Activated T-cell treated with anti-CD3 and anti-CD28 coated beads, Interleukin-2, amount 50 U/mL, for 4 hours (primary cell): ENCODE data around the gene TIGIT. TPM values are rescaled to one million over a fixed set of nuclear protein-coding genes. Genes with fewer than 3 reads are reported as not detected.
"Not testable (repeated sequence)": the region's sequence is repeated elsewhere in the genome, so short reads cannot be mapped to it uniquely, and the experiment has no call there.

Experiments
- ATAC-seq, 2 donors: fragments of 200-7000 bp; cut with Tn5 transposase; one replicate each; pipeline ENCODE4 v1.10.0; 2021
- DNase-seq: peaks from one replicate; pipeline ENCODE4 v3.0.0-alpha.2; 2020
- H3K27me3 Mint-ChIP-seq: one replicate; pipeline ENCODE4 v1.8.0; 2021; ENCODE audit warnings: low read depth, mixed read lengths
- H3K36me3 Mint-ChIP-seq: one replicate; pipeline ENCODE4 v1.8.0; 2022; ENCODE audit warnings: mixed read lengths; ENCODE audit not compliant: insufficient read depth
- H3K4me1 Mint-ChIP-seq: one replicate; pipeline ENCODE4 v1.8.0; 2021; ENCODE audit warnings: low read depth, mixed read lengths
- H3K4me3 Mint-ChIP-seq: one replicate; pipeline ENCODE4 v1.8.0; 2021; ENCODE audit warnings: mild to moderate bottlenecking, moderate library complexity, mixed read lengths
- H3K9me3 Mint-ChIP-seq: one replicate; pipeline ENCODE4 v1.8.0; 2021; ENCODE audit warnings: mixed read lengths
- total RNA-seq, 3 donors: library from RNA; stranded (reverse); gene quantifications; one replicate each; pipeline ENCODE4 v1.2.1, GENCODE V29; 2021

TIGIT gene
- 10 to 100 TPM; 16.7 to 22.6 (median 20.9) TPM for total RNA-seq

DNA sequence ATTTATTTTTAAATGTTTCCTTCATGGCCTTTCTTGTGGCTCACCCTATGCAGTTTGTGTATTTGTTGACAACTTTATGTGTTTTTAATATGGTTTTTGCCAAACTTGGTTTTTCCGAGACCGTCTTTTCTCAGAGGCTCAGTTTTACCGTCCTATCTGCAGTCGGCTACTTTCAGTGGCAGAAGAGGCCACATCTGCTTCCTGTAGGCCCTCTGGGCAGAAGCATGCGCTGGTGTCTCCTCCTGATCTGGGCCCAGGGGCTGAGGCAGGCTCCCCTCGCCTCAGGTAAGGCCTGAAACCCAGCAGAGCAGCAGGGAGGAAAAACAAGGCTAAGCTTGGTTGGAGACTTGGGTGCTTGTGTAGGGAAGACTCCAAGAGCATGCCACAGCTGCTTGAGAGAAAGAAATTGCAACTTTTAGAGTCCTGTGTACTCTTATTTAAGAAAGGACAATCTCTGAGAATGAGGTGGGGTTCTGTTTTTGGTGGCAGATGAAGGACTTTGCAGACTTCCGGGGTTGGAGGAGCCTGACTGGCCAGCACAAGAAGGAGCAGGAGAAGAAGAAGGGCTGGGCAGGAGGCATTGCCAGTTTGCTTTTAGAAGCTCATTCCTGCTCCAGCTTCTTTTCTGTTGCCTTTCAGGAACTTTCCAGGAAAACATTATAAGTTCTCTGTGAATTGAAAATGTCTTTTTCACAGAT lies at the start of gene TIGIT:
Gene TIGIT (plus strand): TSS at position 191 of the 698 bp plus-strand sequence. CDS start 34 bp downstream, at position 225.
- no peaks in the 10 kb centered on the region for H3K9me3 Mint-ChIP-seq
- DNase-seq (no peak), ATAC-seq (no peak)
- peaks cover 56% of the 10 kb centered on the region for H3K4me1 Mint-ChIP-seq
- H3K36me3 Mint-ChIP-seq: no peaks in the 10 kb centered on the region
- peak within 1 kb of the TSS; percentile 77 for H3K4me3 Mint-ChIP-seq
- no peaks in the 10 kb centered on the region for H3K27me3 Mint-ChIP-seq

DNA sequence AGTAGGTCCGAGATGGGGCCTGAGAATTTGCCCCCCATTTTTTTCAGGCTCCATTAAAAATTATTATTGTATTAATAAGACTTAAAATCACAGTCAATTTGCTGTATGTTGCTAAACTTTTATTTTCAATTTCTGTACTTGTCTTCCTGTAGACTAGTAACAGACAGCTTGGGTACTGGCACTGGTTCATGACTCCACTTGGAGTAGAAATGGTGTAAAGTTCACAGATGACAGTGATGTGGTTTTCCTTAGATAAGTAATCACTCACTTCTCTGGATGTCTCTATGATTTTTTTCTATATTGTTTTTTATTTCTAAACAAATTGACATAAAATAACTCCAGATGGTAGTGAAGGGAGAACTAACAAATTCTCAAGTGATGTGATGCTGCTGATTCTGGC lies 40.9 kb upstream of the TIGIT start:
- H3K4me3 Mint-ChIP-seq: no peak overlapping the region
- no peaks in the 10 kb centered on the region for H3K27me3 Mint-ChIP-seq
- peaks cover 4% of the 10 kb centered on the region for H3K36me3 Mint-ChIP-seq
- H3K9me3 Mint-ChIP-seq: peaks cover 21% of the 10 kb centered on the region
- peaks cover 13% of the 10 kb centered on the region for H3K4me1 Mint-ChIP-seq
- no peak for DNase-seq
- ATAC-seq: no peak

DNA sequence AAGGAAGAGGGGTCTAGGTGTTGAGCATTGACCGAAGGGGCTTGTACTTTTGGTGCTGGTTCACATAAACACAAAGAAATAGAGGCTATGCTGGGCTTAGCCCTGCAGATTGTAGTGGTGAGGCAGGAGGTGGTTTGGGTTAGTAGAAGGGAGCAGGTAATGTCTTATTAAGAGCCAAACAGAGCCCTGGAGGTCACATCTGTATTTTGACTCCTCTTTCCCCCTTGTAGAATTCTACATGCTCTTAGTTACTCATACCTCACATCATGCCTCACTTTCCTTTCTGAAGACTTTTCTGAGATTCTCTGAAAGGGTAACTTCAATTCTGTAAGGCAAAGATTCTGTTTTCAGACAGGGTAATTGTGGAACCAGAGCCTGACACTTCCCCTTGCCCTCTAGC lies 40.3 kb upstream of the TIGIT start:
- H3K9me3 Mint-ChIP-seq: peaks cover 19% of the 10 kb centered on the region
- H3K36me3 Mint-ChIP-seq: peaks cover 4% of the 10 kb centered on the region
- H3K4me1 Mint-ChIP-seq: peaks cover 13% of the 10 kb centered on the region
- peak in 1 of 2 donors; percentile 46 for ATAC-seq
- H3K4me3 Mint-ChIP-seq: no peak overlapping the region
- no peaks in the 10 kb centered on the region for H3K27me3 Mint-ChIP-seq
- DNase-seq: no peak

DNA sequence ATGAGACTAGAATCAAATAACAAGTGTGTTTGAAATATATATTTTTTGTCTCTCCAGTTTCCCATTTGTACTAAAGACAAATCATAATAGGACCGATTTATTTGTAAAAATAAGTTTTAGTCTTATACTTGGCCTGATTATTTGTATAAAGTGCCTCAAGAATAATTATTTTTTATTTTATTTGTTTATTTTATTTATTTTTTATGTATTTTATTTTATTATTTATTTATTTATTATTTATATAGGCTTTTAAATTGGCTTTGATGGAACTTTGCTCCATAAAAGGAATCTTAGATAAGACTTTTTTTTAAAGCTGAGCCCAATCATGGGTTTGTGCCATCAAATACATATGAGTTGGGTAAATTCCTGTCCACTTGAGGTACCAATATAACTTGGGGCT lies 34.3 kb upstream of the TIGIT start:
- DNase-seq (no peak), ATAC-seq (no peak)
- H3K4me3 Mint-ChIP-seq: no peak overlapping the region
- H3K27me3 Mint-ChIP-seq: no peaks in the 10 kb centered on the region
- H3K9me3 Mint-ChIP-seq: peaks cover 11% of the 10 kb centered on the region
- no peaks in the 10 kb centered on the region for H3K36me3 Mint-ChIP-seq
- H3K4me1 Mint-ChIP-seq: no peaks in the 10 kb centered on the region

DNA sequence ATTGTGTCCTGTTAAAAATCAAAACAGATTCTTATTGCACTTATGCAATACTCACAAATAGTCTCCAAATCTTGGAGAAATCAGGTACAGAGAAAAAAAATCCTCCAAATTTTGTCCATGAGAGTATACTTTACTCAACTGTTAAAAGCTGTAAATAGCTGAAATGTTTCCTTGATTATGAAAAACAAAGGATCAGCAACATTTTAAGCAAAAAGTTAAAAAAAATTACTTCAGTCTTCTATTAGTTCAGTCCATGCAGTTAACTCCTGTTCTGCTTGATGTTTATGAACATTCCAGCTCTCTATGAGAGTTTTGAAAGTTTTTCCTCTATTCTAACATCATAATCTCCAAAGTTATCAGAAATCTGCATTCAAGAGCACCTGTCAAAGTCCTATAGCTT lies 33.7 kb upstream of the TIGIT start:
- Mint-ChIP-seq H3K4me3 (no peak overlapping the region), H3K4me1 (no peaks in the 10 kb centered on the region), H3K27me3 (no peaks in the 10 kb centered on the region), H3K36me3 (no peaks in the 10 kb centered on the region), H3K9me3 (peaks cover 11% of the 10 kb centered on the region)
- ATAC-seq (no peak), DNase-seq (no peak)

DNA sequence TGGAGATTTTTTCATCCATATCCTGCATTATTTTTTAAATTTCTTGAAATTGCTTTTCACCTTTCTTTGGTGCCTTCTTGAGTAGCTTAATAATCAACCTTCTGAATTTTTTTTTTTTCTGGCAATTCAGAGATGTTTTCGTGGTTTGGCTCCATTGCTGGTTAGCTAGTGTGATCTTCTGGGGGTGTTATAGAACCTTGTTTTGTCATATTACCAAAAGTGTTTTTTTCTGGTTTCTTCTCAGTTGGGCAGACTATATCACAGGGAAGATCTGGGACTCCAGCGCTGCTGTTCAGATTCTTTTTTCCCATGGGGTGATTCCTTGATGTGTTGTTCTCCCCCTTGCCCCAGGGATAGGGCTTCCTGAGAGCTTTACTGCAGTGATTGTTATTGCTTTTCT lies 23.8 kb upstream of the TIGIT start:
- H3K4me3 Mint-ChIP-seq: no peak overlapping the region
- no peak for DNase-seq
- peaks cover 4% of the 10 kb centered on the region for H3K4me1 Mint-ChIP-seq
- peaks cover 4% of the 10 kb centered on the region for H3K36me3 Mint-ChIP-seq
- no peak for ATAC-seq
- H3K27me3 Mint-ChIP-seq: no peaks in the 10 kb centered on the region
- peaks cover 20% of the 10 kb centered on the region for H3K9me3 Mint-ChIP-seq

DNA sequence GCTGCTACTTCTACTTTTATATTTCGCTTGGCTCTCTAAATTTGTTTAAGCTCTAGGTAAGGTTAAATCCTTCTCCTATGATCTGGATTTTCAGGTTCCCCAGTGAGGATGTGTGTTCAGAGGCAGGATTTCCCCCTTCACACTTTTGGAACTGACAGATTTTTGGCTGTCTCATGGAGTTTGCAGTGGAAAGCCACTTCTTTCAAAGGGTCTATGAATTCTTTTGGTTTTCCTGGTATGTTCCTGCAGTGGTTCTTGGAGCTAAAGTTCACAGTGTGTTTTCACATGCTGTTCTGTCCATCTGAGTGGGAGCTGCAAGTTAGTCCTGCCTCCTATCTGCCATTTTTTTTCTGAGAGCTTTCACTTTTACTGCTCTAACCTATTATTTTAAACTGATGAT lies 21.6 kb upstream of the TIGIT start:
- H3K4me3 Mint-ChIP-seq: no peak overlapping the region
- peaks cover 20% of the 10 kb centered on the region for H3K9me3 Mint-ChIP-seq
- H3K27me3 Mint-ChIP-seq: no peaks in the 10 kb centered on the region
- ATAC-seq: no peak
- peaks cover 5% of the 10 kb centered on the region for H3K4me1 Mint-ChIP-seq
- H3K36me3 Mint-ChIP-seq: peaks cover 4% of the 10 kb centered on the region
- DNase-seq: no peak

DNA sequence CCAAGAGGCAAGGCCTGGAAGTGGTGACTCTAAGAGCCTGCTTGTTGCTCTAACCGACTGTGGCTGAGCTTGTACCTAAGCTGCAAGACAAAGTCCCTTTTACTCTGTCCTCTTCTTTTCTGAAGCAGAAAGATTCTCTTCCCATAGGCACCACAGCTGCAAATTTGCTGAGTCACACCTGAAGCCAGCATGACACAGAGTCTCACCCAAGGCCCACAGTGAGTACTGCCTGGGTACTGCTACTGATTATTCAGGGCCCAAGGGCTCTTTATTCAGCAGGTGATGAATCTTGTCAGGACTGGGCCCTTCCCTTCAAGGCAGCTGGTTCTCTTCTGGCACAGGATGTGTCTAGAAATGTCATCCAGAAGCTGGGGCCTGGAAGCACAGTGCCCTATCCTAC lies 18.9 kb upstream of the TIGIT start:
- peaks cover 5% of the 10 kb centered on the region for H3K4me1 Mint-ChIP-seq
- no peak overlapping the region for H3K4me3 Mint-ChIP-seq
- no peak for DNase-seq
- no peaks in the 10 kb centered on the region for H3K27me3 Mint-ChIP-seq
- peak in 1 of 2 donors; percentile 32 for ATAC-seq
- no peaks in the 10 kb centered on the region for H3K36me3 Mint-ChIP-seq
- peaks cover 4% of the 10 kb centered on the region for H3K9me3 Mint-ChIP-seq

DNA sequence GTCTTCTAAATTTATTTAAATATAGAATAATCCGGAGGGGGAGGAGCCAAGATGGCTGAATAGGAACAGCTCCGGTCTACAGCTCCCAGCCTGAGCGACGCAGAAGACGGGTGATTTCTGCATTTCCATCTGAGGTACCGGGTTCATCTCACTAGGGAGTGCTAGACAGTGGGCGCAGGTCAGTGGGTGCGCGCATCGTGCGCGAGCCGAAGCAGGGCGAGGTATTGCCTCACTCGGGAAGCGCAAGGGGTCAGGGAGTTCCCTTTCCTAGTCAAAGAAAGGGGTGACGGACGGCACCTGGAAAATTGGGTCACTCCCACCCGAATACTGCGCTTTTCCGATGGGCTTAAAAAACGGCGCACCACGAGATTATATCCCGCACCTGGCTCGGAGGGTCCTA lies 17.0 kb upstream of the TIGIT start:
- not testable (repeated sequence) for DNase-seq, H3K27me3 Mint-ChIP-seq, H3K4me1 Mint-ChIP-seq, H3K9me3 Mint-ChIP-seq, H3K4me3 Mint-ChIP-seq, ATAC-seq, H3K36me3 Mint-ChIP-seq

DNA sequence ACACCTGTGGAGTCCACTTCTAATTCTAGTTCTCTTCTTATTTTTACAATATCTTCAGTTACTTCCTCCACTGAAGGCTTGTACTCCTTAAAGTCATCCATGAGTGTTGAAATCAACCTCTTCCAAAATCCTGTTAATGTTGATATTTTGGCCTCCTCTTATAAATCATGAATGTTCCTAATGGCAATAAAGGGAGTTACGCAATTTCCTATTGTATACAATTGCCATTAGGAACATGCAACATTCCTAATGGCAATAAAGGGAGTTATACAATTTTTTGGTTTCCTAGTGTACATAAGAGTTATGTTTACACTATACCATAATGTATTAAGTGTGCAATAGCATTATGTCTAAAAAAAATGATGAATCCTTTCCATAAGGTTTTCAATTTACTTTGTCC lies 9.2 kb upstream of the TIGIT start:
- Mint-ChIP-seq H3K36me3 (no peaks in the 10 kb centered on the region), H3K27me3 (no peaks in the 10 kb centered on the region), H3K4me3 (no peak overlapping the region), H3K4me1 (peaks cover 13% of the 10 kb centered on the region), H3K9me3 (no peaks in the 10 kb centered on the region)
- no peak for DNase-seq
- no peak for ATAC-seq

DNA sequence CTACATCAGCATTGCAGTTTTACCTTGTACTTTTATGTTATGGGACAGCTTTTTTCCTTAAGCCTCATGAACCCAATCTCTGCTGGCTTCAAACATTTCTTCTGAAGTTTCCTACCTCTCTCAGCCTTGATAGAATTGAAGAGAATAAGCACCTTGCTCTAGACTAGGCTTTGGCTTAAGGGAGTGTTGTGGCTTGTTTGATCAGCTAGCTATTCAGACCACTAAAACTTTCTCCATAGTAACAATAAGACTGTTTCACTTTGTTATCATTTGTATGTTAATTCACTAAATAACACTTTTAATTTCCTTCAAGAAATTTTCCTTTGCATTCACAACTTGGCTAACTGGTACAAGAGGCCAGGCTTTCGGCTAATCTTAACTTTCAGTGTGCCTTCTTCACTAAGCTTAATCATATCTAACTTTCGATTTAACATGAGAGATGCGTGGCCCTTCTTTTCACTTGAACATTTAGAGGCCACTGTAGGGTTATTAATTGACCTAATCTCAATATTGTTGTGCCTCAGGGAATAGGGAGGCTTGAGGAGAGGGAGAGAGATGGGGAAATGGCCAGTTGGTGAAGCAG lies 8.1 kb upstream of the TIGIT start:
- peak overlapping the region; percentile 34 for H3K4me3 Mint-ChIP-seq
- no peaks in the 10 kb centered on the region for H3K9me3 Mint-ChIP-seq

DNA sequence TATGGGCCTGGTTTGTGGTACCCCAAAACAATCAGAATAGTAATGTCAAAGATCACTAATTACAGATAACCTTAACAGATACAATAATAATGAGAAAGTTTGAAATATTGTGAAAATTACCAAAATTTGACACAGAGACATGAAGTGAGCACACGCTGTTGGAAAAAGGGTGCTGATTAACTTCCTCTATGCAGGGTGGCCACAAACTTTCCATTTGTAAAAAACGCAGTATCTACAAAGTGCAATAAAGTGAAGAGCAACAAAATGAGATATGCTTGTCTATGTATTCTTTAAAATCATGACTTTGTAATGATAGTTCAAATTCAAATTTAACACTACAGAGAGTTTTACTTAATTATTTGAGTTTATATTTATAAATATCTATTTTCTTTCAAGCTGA lies 7.6 kb upstream of the TIGIT start:
- H3K9me3 Mint-ChIP-seq: no peaks in the 10 kb centered on the region
- H3K4me3 Mint-ChIP-seq: peak overlapping the region; percentile 34
- H3K4me1 Mint-ChIP-seq: peaks cover 20% of the 10 kb centered on the region
- H3K36me3 Mint-ChIP-seq: no peaks in the 10 kb centered on the region
- no peak for DNase-seq
- no peak for ATAC-seq
- no peaks in the 10 kb centered on the region for H3K27me3 Mint-ChIP-seq

More for the DNA sequence above, 8.1 kb upstream of the TIGIT start:
- H3K36me3 Mint-ChIP-seq: no peaks in the 10 kb centered on the region
- H3K4me1 Mint-ChIP-seq: peaks cover 16% of the 10 kb centered on the region
- no peaks in the 10 kb centered on the region for H3K27me3 Mint-ChIP-seq
- DNase-seq: no peak
- ATAC-seq: peak; percentile 30 to 61

DNA sequence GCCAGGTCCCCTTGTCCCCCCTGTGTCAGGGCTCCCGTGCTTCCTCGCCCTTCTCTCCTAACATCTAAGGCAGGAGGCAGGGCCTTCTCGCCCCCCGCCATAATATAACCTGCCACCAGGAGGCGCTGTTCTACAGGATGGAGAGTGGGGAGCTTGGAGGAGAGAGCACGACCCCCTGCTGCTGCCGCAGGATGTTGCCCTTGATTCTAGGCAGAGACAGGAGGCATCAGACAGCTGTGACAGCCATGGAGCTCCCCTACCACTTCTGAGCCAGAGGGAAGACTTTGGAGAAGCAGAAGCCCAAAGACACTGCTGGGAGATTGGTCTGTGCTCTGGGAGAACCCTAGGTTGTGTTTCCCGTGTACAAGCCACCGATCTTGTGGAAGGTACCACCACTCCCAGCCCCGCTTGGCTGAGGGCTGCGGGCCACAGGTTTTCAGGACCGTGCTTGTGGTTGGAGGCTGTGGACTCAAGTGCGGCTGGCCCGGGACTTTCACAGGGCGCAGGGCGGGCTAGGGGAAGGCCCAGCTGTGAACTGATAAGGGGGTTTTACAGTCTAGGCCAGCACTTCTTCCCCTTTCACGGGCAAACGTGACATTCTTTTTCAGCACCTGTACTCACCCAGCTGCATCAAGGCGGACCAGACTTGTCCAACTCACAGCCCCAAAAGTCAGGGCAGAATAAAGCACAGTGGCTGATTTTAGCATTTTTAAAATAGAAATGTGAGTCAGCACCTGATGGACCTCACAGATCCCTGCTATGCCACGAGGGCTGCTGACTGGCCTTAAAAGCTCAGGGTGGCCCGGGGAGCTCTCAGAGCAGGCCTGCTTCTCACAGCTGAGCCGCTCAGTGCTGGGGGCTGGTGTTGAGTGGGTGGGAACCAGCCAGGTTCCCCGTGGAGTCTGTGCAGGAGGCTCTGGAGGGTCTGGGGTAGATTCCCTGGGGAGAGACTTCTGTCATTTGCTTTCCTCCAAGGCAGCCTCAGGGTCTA lies 2.6 kb upstream of the TIGIT start:
- peak overlapping the region; percentile 76 for H3K4me3 Mint-ChIP-seq
- H3K4me1 Mint-ChIP-seq: peaks cover 46% of the 10 kb centered on the region
- ATAC-seq (peak; percentile 70 to 75), DNase-seq (peak; percentile 95)
- no peaks in the 10 kb centered on the region for H3K9me3 Mint-ChIP-seq
- no peaks in the 10 kb centered on the region for H3K27me3 Mint-ChIP-seq
- no peaks in the 10 kb centered on the region for H3K36me3 Mint-ChIP-seq

DNA sequence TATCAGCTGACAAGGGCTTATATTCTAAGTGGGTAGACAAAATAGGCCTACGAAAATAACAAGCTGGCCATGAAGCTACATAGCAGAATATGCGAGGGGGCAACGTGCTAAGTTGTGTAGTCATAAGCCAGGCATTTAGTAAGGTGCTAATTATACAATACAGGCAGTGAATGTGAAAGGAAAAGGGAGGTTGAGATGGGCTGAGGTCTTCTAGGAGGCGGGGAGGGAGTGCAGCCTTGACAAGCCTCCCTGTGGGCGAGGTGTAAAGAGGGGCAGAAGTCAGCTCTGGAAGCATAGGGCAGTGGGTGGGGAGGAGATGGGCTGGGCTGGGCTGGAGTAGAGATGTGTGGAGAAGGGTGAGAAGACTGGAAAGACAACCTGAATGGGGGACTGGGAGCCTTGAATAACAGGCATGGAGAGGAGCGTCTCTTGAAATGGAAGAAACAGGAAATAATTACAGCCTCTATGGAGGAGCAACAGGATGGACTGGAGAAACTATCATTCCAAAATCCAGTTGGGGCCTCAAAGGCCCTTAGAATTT lies 1.2 kb downstream of the TIGIT start:
- Mint-ChIP-seq H3K27me3 (no peaks in the 10 kb centered on the region), H3K9me3 (no peaks in the 10 kb centered on the region), H3K4me1 (peaks cover 64% of the 10 kb centered on the region), H3K36me3 (no peaks in the 10 kb centered on the region), H3K4me3 (peak overlapping the region; percentile 77)
- peak; percentile 20 to 23 for ATAC-seq
- DNase-seq: no peak
